Vagina (tissue), 2 donors: Measurements from ENCODE around the gene FOXC2.

Source experiments
- CTCF ChIP-seq, 3 experiments: fragments of 450-650 bp in 2 of 3; fragments of 200-600 bp in 1 of 3; sonication (generic) in 1 of 3; IDR thresholded peaks; one replicate each; pipeline ENCODE4 v1.5.1; 2017 to 2019; ENCODE audit warnings: antibody characterized with exemption in 3 of 3, mild to moderate bottlenecking in 2 of 3, moderate library complexity in 2 of 3
- POLR2AphosphoS5 ChIP-seq, 2 donors: sonication (generic); formaldehyde crosslinking; IDR thresholded peaks; one replicate each; pipeline ENCODE4 v1.9.0; 2017; ENCODE audit warnings: antibody characterized with exemption in 2 of 2, mild to moderate bottlenecking in 2 of 2, low read depth in 1 of 2; ENCODE audit not compliant: insufficient read depth in 1 of 2

GRCh38 chr16:86610779-86611524 is 44.3 kb downstream of the FOXC2 start:
- no peak for TF ChIP-seq CTCF (IDR thresholded peaks at IDR 0.05)
- no peak for TF ChIP-seq POLR2AphosphoS5 (IDR thresholded peaks at IDR 0.05; ENCODE audit: insufficient read depth in 1 of 2, low read depth in 1 of 2)
